Measurements from ENCODE around the gene TMEM86A. TPM values are rescaled to one million over a fixed set of nuclear protein-coding genes. Genes with fewer than 3 reads are reported as not detected.
A peak's percentile ranks its signal among the peaks of the same experiment; 100 is the strongest.

Gene TMEM86A
- total RNA-seq, 1 donor from 2014 or later: not detected

DNA sequence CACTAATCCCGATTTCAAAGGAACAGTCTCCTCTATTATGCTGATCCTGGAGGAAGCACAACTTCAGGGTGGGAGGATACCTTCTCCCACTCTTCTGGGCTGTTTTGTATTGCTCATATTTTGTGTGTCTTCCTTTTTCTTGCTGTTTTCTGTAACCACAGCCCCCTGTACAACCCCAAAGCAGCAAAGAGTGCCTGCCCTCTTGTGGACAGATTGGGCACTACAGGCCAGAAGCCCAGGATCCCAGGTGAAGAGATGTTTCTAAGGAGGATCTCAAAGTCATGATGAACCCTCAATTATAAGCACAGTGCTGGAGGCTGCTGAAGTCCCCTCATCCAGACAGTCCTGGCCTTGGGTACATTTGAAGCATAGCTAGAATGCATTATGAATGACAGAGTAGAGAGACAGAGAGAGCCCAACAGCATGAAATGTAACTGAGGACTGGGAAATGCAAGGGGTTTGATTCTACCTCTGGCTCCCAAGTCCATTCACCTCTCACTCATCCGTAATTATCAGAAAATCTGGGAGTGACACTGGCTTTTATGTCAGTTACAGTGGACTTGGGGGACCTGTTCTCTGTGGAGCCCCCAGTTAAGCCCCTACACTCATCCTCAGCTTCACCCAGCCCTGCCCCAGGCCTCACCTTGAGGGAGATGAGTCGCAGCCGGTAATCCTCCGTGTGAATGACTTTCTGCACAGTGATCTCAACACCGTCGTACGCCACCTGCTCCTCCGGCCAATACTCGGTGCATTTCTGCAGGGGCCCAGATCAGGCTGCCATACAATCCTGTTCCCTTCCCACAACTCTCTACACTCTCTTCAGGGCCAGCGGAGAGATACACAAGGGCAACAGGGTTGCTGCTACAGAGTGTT is 33.6 kb downstream of the TMEM86A start:
- Histone ChIP-seq H3K27me3 (no peaks in the 10 kb centered on the region), H3F3A (ENCODE audit: low read depth) (no peaks in the 10 kb centered on the region), H4K20me1 (ENCODE audit: low read depth) (no peaks in the 10 kb centered on the region), H3K4me2 (no peak overlapping the region), H3K4me3 (no peak overlapping the region), H3K36me3 (no peaks in the 10 kb centered on the region), H3K9ac (no peak overlapping the region), H3K9me3 (ENCODE audit: low read depth) (no peaks in the 10 kb centered on the region), H2AFZ (replicated peaks) (no peak overlapping the region), H3K79me2 (ENCODE audit: low read depth) (no peaks in the 10 kb centered on the region), H3K27ac (no peak overlapping the region), H3K4me1 (no peaks in the 10 kb centered on the region)
- H3K27ac Mint-ChIP-seq: no peak overlapping the region
- peaks cover 8% of the 10 kb centered on the region for H3K4me1 Mint-ChIP-seq
- no peak overlapping the region for H3K4me3 Mint-ChIP-seq
- H3K27me3 Mint-ChIP-seq (ENCODE audit: insufficient read depth, low read depth): no peaks in the 10 kb centered on the region
- TF ChIP-seq EZH2phosphoT487 (IDR thresholded peaks at IDR 0.05) (no peak), EZH2 (IDR thresholded peaks at IDR 0.05) (no peak)
- TF ChIP-seq, protein P1, sequence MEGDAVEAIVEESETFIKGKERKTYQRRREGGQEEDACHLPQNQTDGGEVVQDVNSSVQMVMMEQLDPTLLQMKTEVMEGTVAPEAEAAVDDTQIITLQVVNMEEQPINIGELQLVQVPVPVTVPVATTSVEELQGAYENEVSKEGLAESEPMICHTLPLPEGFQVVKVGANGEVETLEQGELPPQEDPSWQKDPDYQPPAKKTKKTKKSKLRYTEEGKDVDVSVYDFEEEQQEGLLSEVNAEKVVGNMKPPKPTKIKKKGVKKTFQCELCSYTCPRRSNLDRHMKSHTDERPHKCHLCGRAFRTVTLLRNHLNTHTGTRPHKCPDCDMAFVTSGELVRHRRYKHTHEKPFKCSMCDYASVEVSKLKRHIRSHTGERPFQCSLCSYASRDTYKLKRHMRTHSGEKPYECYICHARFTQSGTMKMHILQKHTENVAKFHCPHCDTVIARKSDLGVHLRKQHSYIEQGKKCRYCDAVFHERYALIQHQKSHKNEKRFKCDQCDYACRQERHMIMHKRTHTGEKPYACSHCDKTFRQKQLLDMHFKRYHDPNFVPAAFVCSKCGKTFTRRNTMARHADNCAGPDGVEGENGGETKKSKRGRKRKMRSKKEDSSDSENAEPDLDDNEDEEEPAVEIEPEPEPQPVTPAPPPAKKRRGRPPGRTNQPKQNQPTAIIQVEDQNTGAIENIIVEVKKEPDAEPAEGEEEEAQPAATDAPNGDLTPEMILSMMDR (IDR thresholded peaks at IDR 0.05): peak; percentile 97
- H3K9me3 Mint-ChIP-seq: no peaks in the 10 kb centered on the region
- H3K36me3 Mint-ChIP-seq: no peaks in the 10 kb centered on the region
- peak; percentile 47 for DNase-seq (ENCODE audit: low spot score)

DNA sequence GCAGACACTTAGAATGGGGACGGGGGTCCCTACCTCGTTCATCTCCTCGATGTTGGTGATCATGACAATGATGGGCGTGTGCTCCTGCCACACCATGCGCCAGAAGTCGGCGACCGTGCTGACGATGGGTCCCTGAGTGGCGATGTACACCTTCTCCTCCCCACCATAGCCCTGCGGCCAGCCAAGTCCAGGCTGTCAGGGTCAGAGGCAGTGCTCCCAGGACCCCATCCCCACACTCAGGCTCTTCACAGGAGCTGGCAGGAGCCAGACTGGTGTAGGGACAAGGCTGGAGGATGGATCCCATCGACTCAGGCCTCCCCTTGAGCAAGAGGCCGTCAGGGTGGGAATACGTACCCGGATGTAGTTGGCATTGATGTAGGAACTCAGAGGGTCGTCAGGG is 34.6 kb downstream of the TMEM86A start:
- Histone ChIP-seq H4K20me1 (ENCODE audit: low read depth) (no peaks in the 10 kb centered on the region), H3K9me3 (ENCODE audit: low read depth) (no peaks in the 10 kb centered on the region), H2AFZ (replicated peaks) (no peak overlapping the region), H3K9ac (no peak overlapping the region), H3F3A (ENCODE audit: low read depth) (no peaks in the 10 kb centered on the region), H3K79me2 (ENCODE audit: low read depth) (no peaks in the 10 kb centered on the region), H3K4me3 (no peak overlapping the region), H3K27ac (no peak overlapping the region), H3K4me2 (no peak overlapping the region), H3K4me1 (no peaks in the 10 kb centered on the region), H3K27me3 (no peaks in the 10 kb centered on the region), H3K36me3 (no peaks in the 10 kb centered on the region)
- TF ChIP-seq EZH2phosphoT487 (IDR thresholded peaks at IDR 0.05) (no peak), EZH2 (IDR thresholded peaks at IDR 0.05) (no peak)
- TF ChIP-seq, protein P1 (IDR thresholded peaks at IDR 0.05): no peak
- Mint-ChIP-seq H3K27me3 (ENCODE audit: insufficient read depth, low read depth) (peaks cover 1% of the 10 kb centered on the region), H3K4me1 (peaks cover under 1% of the 10 kb centered on the region), H3K4me3 (no peak overlapping the region), H3K27ac (no peak overlapping the region), H3K9me3 (no peaks in the 10 kb centered on the region), H3K36me3 (no peaks in the 10 kb centered on the region)
- no peak for DNase-seq (ENCODE audit: low spot score)

DNA sequence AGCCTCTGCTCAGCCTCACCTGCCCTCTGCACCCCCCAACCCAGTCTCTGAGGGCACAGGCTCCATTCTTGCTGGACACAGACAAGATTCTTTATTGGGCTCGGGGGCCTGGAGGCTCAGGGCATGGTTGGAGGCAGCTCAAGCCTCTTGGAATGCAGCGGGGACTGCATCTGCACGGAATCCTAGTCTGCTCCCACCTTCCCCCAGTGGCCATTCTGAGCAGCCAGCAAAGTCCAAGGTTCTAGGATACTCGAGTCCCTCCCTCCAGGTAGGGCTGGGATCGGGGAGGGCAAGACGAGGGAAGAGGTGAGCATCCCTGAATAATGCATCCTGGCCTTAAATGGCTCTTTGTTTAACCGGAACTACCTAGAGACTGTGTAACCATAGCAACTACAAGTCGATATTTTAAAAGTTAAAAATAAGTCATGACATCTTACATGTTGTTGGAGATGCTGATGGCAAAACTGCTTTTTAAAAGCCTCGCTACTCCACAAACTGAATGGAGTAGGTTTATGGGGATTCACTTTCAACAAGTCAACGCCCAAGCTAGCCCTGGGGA is 38.1 kb downstream of the TMEM86A start:
- H3K4me3 Mint-ChIP-seq: no peak overlapping the region
- Histone ChIP-seq H3K27me3 (no peaks in the 10 kb centered on the region), H3K9me3 (ENCODE audit: low read depth) (no peaks in the 10 kb centered on the region), H3K27ac (no peak overlapping the region), H3K36me3 (no peaks in the 10 kb centered on the region), H3K4me3 (no peak overlapping the region), H3K79me2 (ENCODE audit: low read depth) (no peaks in the 10 kb centered on the region), H3F3A (ENCODE audit: low read depth) (no peaks in the 10 kb centered on the region), H3K4me2 (no peak overlapping the region), H3K4me1 (no peaks in the 10 kb centered on the region), H4K20me1 (ENCODE audit: low read depth) (no peaks in the 10 kb centered on the region), H2AFZ (replicated peaks) (no peak overlapping the region), H3K9ac (no peak overlapping the region)
- no peak overlapping the region for H3K27ac Mint-ChIP-seq
- no peaks in the 10 kb centered on the region for H3K36me3 Mint-ChIP-seq
- no peaks in the 10 kb centered on the region for H3K4me1 Mint-ChIP-seq
- no peak for DNase-seq (ENCODE audit: low spot score)
- H3K9me3 Mint-ChIP-seq: no peaks in the 10 kb centered on the region
- H3K27me3 Mint-ChIP-seq (ENCODE audit: insufficient read depth, low read depth): peaks cover 5% of the 10 kb centered on the region
- no peak for TF ChIP-seq EZH2phosphoT487 (IDR thresholded peaks at IDR 0.05)
- no peak for TF ChIP-seq EZH2 (IDR thresholded peaks at IDR 0.05)
- TF ChIP-seq, protein P1 (IDR thresholded peaks at IDR 0.05): no peak
